ENCODE results near the gene CACNG4. TPM values are rescaled to one million over a fixed set of nuclear protein-coding genes. Genes with fewer than 3 reads are reported as not detected.

The CACNG4 gene
- total RNA-seq, 1 donor from 2014 or later: 0.34 TPM

- Histone ChIP-seq H3K4me1 (peaks cover 9% of the 10 kb centered on the region), H3K27ac (no peak overlapping the region), H3K4me3 (no peak overlapping the region), H3K36me3 (no peaks in the 10 kb centered on the region), H3K9me3 (ENCODE audit: low read depth) (no peaks in the 10 kb centered on the region), H2AFZ (replicated peaks) (no peak overlapping the region), H3F3A (ENCODE audit: low read depth) (no peaks in the 10 kb centered on the region), H4K20me1 (ENCODE audit: low read depth) (no peaks in the 10 kb centered on the region), H3K79me2 (ENCODE audit: low read depth) (no peaks in the 10 kb centered on the region), H3K27me3 (no peaks in the 10 kb centered on the region), H3K4me2 (no peak overlapping the region), H3K9ac (no peak overlapping the region)
- H3K27ac Mint-ChIP-seq: no peak overlapping the region
- no peaks in the 10 kb centered on the region for H3K9me3 Mint-ChIP-seq
- no peak overlapping the region for H3K4me3 Mint-ChIP-seq
- no peak for DNase-seq (ENCODE audit: low spot score)
- no peak for TF ChIP-seq CTCF (IDR thresholded peaks at IDR 0.05)
- H3K36me3 Mint-ChIP-seq: peaks cover 11% of the 10 kb centered on the region
- peaks cover 2% of the 10 kb centered on the region for H3K27me3 Mint-ChIP-seq (ENCODE audit: insufficient read depth, low read depth)
- H3K4me1 Mint-ChIP-seq: peaks cover 15% of the 10 kb centered on the region
Measured at GRCh38 chr17:67022451-67022810, 57.9 kb downstream of the CACNG4 start.

- Histone ChIP-seq H3K9me3 (ENCODE audit: low read depth) (no peaks in the 10 kb centered on the region), H3K79me2 (ENCODE audit: low read depth) (no peaks in the 10 kb centered on the region), H4K20me1 (ENCODE audit: low read depth) (no peaks in the 10 kb centered on the region), H2AFZ (replicated peaks) (no peak overlapping the region), H3K27me3 (no peaks in the 10 kb centered on the region), H3K4me3 (no peak overlapping the region), H3K9ac (no peak overlapping the region), H3K27ac (no peak overlapping the region), H3K4me2 (no peak overlapping the region), H3K4me1 (no peaks in the 10 kb centered on the region), H3K36me3 (no peaks in the 10 kb centered on the region), H3F3A (ENCODE audit: low read depth) (no peaks in the 10 kb centered on the region)
- H3K4me1 Mint-ChIP-seq: no peaks in the 10 kb centered on the region
- no peak overlapping the region for H3K4me3 Mint-ChIP-seq
- no peak for DNase-seq (ENCODE audit: low spot score)
- H3K27me3 Mint-ChIP-seq (ENCODE audit: insufficient read depth, low read depth): no peaks in the 10 kb centered on the region
- TF ChIP-seq EZH2 (IDR thresholded peaks at IDR 0.05) (no peak), EZH2phosphoT487 (IDR thresholded peaks at IDR 0.05) (no peak), CTCF (IDR thresholded peaks at IDR 0.05) (no peak)
- peaks cover 14% of the 10 kb centered on the region for H3K36me3 Mint-ChIP-seq
- H3K27ac Mint-ChIP-seq: no peak overlapping the region
- no peaks in the 10 kb centered on the region for H3K9me3 Mint-ChIP-seq
Measured at GRCh38 chr17:67024736-67025135, 60.2 kb downstream of the CACNG4 start.

GRCh38 chr17:67025216-67025792 is 60.8 kb downstream of the CACNG4 start:
- no peaks in the 10 kb centered on the region for H3K9me3 Mint-ChIP-seq
- H3K4me1 Mint-ChIP-seq: no peaks in the 10 kb centered on the region
- no peak overlapping the region for H3K27ac Mint-ChIP-seq
- Histone ChIP-seq H3K79me2 (ENCODE audit: low read depth) (no peaks in the 10 kb centered on the region), H3K27ac (no peak overlapping the region), H3K36me3 (no peaks in the 10 kb centered on the region), H3K4me1 (no peaks in the 10 kb centered on the region), H3K4me3 (no peak overlapping the region), H2AFZ (replicated peaks) (no peak overlapping the region), H4K20me1 (ENCODE audit: low read depth) (no peaks in the 10 kb centered on the region), H3K4me2 (no peak overlapping the region), H3K9ac (no peak overlapping the region), H3F3A (ENCODE audit: low read depth) (no peaks in the 10 kb centered on the region), H3K9me3 (ENCODE audit: low read depth) (no peaks in the 10 kb centered on the region), H3K27me3 (no peaks in the 10 kb centered on the region)
- no peak for TF ChIP-seq CTCF (IDR thresholded peaks at IDR 0.05)
- peaks cover 20% of the 10 kb centered on the region for H3K36me3 Mint-ChIP-seq
- H3K4me3 Mint-ChIP-seq: no peak overlapping the region
- no peak for DNase-seq (ENCODE audit: low spot score)
- H3K27me3 Mint-ChIP-seq (ENCODE audit: insufficient read depth, low read depth): no peaks in the 10 kb centered on the region
